Glutamatergic neuron (in vitro differentiated cells): ENCODE results near the gene SP2. TPM values are rescaled to one million over a fixed set of nuclear protein-coding genes. Genes with fewer than 3 reads are reported as not detected.
A peak's percentile ranks its signal among the peaks of the same experiment; 100 is the strongest.

ENCODE experiments used
- DNase-seq: peaks from one replicate; pipeline ENCODE4 v3.0.0; 2022
- H3K27ac Mint-ChIP-seq: one replicate; pipeline ENCODE4 v1.8.0; 2020; ENCODE audit warnings: mild to moderate bottlenecking, mixed read lengths, inconsistent platforms; ENCODE audit not compliant: unreplicated experiment
- H3K27me3 Mint-ChIP-seq: one replicate; pipeline ENCODE4 v1.8.0; 2020; ENCODE audit warnings: mild to moderate bottlenecking, moderate library complexity, mixed read lengths, inconsistent platforms; ENCODE audit not compliant: unreplicated experiment
- H3K36me3 Mint-ChIP-seq: one replicate; pipeline ENCODE4 v1.8.0; 2020; ENCODE audit warnings: mild to moderate bottlenecking, mixed read lengths, inconsistent platforms; ENCODE audit not compliant: unreplicated experiment
- H3K4me1 Mint-ChIP-seq: one replicate; pipeline ENCODE4 v1.8.0; 2020; ENCODE audit warnings: mild to moderate bottlenecking, low read depth, mixed read lengths, inconsistent platforms; ENCODE audit not compliant: unreplicated experiment
- H3K4me3 Mint-ChIP-seq: one replicate; pipeline ENCODE4 v1.8.0; 2020; ENCODE audit warnings: mild to moderate bottlenecking, mixed read lengths, inconsistent platforms; ENCODE audit not compliant: unreplicated experiment
- H3K9me3 Mint-ChIP-seq: one replicate; pipeline ENCODE4 v1.8.0; 2020; ENCODE audit warnings: mild to moderate bottlenecking, moderate library complexity, mixed read lengths, inconsistent platforms; ENCODE audit not compliant: unreplicated experiment
- CTCF ChIP-seq: fragments of 200-600 bp; sonication (generic); IDR thresholded peaks from one replicate; pipeline ENCODE4 v1.5.0; 2021; ENCODE audit not compliant: partially characterized antibody, unreplicated experiment
- total RNA-seq: library from RNA; stranded (reverse); fragmentation: NEBNext Ultra II Directional; extraction: Animal tissue kit (Norgen Biotek cat#: 25700); gene quantifications from one replicate; pipeline ENCODE4 v1.2.1, GENCODE V29; 2021; ENCODE audit not compliant: unreplicated experiment

Gene SP2
- total RNA-seq, 1 donor from 2014 or later, result 17.8 TPM

- TF ChIP-seq CTCF, result no peak
- Mint-ChIP-seq H3K36me3 (peaks cover 9% of the 10 kb centered on the region), H3K27ac (no peak overlapping the region), H3K9me3 (peaks cover 8% of the 10 kb centered on the region), H3K4me1 (peaks cover under 1% of the 10 kb centered on the region), H3K4me3 (no peak overlapping the region), H3K27me3 (peaks cover 6% of the 10 kb centered on the region)
- no peak for DNase-seq
Measured at GRCh38 chr17:47964856-47965255, 68.8 kb downstream of the SP2 start.

- TF ChIP-seq CTCF, result no peak
- Mint-ChIP-seq H3K9me3 (peaks cover 12% of the 10 kb centered on the region), H3K4me3 (no peak overlapping the region), H3K36me3 (peaks cover 9% of the 10 kb centered on the region), H3K27me3 (peaks cover 6% of the 10 kb centered on the region), H3K27ac (no peak overlapping the region), H3K4me1 (peaks cover 3% of the 10 kb centered on the region)
- no peak for DNase-seq
Measured at GRCh38 chr17:47966079-47966519, 70.1 kb downstream of the SP2 start.

- Mint-ChIP-seq H3K27me3 (peaks cover 4% of the 10 kb centered on the region), H3K4me1 (peaks cover 3% of the 10 kb centered on the region), H3K4me3 (no peak overlapping the region), H3K27ac (no peak overlapping the region), H3K36me3 (no peaks in the 10 kb centered on the region), H3K9me3 (peaks cover 12% of the 10 kb centered on the region)
- no peak for DNase-seq
- TF ChIP-seq CTCF, result no peak
Measured at GRCh38 chr17:47967607-47968252, 71.7 kb downstream of the SP2 start.

DNA sequence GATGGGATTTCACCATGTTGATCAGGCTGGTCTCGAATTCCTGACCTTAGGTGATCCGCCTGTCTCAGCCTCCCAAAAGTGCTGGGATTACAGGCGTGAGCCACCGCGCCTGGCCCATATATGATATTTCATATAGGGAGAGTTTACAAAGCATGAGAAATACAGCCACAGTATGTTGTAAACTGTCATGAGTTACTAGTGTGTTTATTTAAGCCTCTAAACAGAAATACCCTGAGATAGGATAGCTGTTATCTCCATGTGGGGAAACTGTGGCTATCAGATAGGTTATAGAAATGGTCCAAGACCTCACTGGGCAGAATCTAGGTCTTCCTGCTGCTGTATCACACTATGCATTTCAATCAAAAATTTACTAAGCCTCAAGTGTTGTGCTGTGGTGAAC, 72.8 kb downstream of the SP2 start:
- Mint-ChIP-seq H3K4me1 (peaks cover 5% of the 10 kb centered on the region), H3K27me3 (peaks cover 4% of the 10 kb centered on the region), H3K36me3 (no peaks in the 10 kb centered on the region), H3K4me3 (no peak overlapping the region), H3K9me3 (peaks cover 11% of the 10 kb centered on the region), H3K27ac (no peak overlapping the region)
- TF ChIP-seq CTCF, result no peak
- DNase-seq, result no peak

DNA sequence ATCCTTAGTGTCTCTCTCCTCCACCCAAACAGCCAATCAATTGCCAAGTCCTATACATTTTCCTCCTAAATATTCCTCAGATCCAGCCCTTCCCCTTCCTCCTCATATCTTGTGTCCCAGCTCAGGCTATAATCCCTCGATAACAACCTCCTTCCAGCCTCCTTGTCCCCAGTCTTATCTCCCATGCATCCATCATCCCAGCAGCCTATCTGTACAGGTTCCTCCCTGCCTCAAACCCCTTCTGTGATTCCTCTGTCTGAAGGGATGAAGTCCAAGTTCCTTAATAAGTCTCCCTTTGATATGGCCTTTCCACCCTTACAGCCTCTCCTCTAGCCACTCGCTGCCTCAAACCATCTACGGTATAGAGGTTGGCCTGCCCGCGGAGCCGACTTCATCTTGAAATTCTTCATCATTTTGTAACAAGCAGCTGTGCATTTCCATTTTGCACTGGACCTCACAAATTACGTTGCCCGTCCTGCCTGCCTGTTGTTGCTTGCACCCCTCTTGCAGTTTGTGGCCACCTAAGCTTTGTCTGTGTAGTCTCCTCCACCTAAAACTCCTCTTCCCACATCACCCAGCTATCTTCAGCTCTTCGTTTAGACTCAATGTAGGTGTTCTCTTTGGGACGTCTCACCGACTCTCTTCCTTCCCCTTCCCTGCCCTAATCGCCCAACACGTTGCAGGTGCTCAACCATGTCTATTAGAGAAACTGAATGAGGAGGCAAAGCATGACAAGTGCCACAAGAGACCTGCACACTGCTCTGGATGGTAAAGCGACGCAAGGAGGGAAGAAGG, 74.1 kb downstream of the SP2 start:
- TF ChIP-seq CTCF, result no peak
- Mint-ChIP-seq H3K9me3 (peaks cover 7% of the 10 kb centered on the region), H3K27ac (no peak overlapping the region), H3K36me3 (no peaks in the 10 kb centered on the region), H3K4me3 (peak overlapping the region; percentile 10), H3K4me1 (peaks cover 5% of the 10 kb centered on the region), H3K27me3 (peaks cover 2% of the 10 kb centered on the region)
- DNase-seq, result no peak
